AG20443 (cell line): ENCODE data around the gene LAIR2.

Experiments used
- DNase-seq: peaks from one replicate; pipeline ENCODE4 v3.0.0; 2012; ENCODE audit warnings: low spot score, mixed read lengths

The LAIR2 gene

GRCh38 chr19:54502518-54503048, at the start of gene LAIR2:
LAIR2 (plus strand) TSS chr19:54502831; CDS start chr19:54502919, 88 bp downstream.
- DNase-seq: no peak

GRCh38 chr19:54453921-54454780, 48.5 kb upstream of the LAIR2 start:
- no peak for DNase-seq

- DNase-seq: no peak
These were observed 47.6 kb upstream of the LAIR2 start for GRCh38 chr19:54454781-54455675.

GRCh38 chr19:54455786-54456422, 46.7 kb upstream of the LAIR2 start:
- DNase-seq: no peak

DNA sequence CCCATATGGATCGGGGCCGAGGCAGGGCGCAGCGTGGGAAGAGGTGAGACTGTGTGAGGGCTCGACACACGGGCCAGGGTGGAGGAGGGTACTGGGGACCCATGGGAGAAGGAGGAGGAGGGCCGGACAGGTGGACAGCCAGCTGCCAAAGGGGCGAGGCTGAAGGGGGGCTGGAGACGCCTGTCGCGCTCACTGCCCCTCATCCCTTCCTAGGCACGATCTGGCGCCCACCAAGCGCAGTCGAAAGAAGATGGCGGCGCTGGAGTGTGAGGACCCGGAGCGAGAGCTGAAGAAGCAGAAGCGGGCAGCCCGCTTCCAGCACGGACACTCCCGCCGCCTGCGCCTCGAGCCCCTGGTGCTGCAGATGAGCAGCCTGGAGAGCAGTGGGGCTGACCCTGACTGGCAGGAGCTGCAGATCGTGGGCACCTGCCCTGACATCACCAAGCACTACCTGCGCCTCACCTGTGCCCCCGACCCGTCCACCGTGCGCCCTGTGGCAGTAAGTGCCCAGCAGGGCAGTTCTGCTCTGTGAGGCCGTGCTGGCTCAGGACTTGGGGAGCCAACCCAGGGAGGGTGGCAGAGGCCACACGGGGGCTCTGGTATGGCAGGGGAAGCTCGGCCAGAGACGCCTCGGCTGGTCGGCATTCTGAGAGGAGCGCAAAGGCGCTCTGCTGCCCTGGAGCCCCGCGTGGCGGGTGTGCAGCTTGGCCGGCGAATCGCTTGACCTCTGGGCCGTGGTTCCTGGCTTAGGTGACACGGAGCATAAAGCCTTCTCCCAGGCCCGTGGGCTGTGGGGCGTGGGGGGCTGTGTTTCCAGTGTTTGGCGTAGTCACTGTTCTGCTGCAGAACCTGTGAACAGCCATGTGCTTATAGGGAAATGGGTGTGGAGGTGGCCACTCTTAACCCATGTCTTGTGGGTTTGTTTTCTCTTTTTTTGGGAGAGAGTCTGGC, 45.9 kb upstream of the LAIR2 start:
- no peak for DNase-seq

DNA sequence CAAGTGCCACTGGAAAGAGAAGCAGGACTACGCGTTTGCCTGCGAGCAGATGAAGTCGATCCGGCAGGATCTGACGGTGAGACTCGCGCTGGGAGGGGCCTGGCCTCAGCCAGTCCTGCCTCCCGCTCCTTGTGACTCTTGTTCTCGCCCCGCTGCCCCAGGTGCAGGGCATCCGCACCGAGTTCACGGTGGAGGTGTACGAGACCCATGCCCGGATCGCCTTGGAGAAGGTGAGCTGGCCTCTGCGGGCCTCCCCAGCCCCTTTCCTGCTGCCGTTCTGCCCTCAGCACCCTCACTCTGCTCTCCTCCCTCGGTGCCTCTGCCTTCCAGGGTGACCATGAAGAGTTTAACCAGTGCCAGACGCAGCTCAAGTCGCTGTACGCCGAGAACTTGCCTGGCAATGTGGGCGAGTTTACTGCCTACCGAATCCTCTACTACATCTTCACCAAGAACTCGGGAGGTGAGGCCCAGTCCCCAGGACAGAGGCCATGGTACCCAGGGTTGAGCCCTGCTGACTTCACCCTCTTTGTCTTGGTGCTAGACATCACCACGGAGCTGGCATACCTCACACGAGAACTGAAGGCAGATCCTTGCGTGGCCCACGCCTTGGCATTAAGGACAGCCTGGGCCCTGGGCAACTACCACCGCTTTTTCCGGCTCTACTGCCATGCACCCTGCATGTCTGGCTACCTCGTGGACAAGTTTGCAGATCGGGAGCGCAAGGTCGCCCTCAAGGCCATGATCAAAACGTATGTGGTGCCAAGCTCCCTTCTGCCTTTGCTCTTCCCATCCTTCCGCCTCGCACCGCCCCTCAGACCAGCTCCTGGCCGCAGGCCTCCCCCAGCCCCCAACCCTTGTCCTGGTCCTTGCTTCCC, 44.6 kb upstream of the LAIR2 start:
- no peak for DNase-seq

GRCh38 chr19:54458648-54459281, 43.9 kb upstream of the LAIR2 start:
- DNase-seq: no peak

GRCh38 chr19:54459282-54460229, 43.1 kb upstream of the LAIR2 start:
- no peak for DNase-seq

GRCh38 chr19:54460230-54461005, 42.2 kb upstream of the LAIR2 start:
- no peak for DNase-seq

GRCh38 chr19:54461210-54461609, 41.4 kb upstream of the LAIR2 start:
- no peak for DNase-seq

DNA sequence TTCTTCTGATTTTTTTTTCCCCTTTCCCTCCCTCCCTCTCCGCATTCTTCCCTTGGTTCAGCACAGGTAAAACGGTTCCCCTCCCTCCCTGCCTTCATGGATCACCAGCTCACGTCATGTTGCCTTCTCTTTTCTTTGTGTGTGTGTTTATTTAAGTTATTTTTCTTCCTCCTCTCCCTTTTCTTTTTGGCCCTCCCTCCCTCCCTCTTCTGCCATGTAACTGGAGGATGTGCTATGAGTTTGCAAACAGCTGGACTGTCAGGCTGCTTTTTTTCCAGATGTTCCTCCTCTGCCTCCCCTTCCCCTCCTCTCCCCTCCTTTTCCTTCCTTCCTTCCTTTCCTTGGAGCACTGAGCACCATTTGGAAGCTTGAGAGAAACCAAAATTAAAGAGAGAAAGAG, 41.0 kb upstream of the LAIR2 start:
- DNase-seq: no peak

DNA sequence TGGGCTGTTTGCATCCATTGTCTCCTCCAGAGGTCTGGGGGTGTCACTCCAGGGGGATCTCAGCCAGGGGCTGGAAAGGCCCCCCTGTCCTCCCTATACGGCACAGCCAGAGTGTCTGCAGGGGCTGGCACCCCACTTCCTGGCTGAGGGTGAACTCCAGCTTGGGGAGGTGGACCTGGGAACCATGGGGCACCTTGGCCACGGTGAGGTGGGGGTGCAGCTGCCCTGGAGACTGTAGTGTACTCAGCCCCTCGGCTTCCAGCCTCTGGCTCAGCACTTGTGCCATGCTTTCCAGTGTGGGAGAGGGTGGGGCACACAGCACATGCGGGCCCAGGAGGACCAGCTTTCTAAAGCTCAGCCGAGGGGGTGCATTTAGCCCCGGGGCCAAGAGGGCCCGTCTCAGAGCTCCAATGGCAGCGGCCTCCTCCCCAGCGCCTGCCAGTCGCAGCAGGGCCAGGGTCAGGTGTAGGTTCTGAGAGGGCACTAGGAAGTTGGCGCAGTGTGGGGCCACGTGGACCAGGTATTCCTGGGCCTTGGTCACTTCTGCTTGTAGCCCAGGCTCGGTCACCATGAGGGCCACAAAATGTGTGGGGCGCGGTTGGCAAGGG, 40.5 kb upstream of the LAIR2 start:
- DNase-seq: no peak

DNA sequence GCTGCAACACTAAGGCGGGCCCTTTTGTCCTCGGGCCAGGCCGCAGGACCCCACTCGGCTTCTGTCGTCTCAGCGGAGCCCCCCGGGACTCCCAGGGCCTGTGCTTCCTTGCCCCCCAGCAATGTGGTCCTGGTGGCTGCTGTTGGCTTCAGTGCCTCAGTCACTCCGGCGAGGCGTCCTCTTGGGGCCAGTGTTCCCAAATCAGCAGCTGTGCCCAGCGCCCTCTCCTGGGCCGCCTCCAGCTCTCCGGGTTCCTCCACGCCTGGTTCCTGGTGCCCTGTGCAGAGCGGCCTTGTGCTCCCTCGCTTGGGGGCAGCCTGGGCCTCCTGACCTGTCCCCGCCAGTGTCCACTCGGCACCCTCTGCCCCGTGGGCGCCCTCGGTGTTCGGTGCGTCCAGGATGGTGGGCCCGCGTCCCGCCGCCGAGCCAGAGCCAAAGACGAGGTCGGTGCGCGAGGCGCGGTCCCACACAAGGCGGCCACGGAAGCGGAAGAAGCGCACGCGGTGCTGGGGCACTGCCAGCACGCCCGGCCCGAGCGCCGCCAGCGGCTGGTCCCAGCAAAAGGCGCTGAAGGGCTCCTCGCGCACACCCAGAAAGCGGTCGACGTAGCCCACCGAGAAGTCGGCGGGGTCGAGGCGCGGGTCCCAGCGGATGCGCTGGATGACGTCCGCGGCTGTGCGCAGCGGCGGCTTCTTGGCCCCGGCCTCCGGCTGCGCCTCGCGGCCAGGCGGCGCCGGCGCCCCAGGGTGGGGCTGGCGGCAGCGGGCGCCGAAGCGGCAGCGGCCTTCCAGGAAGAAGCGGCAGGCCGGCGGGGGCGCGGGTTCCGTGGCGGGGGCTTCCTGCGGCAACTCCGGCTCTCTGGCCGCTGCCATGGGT, 39.7 kb upstream of the LAIR2 start:
- DNase-seq: peak; percentile 63

GRCh38 chr19:54463531-54464043, 39.0 kb upstream of the LAIR2 start, which contains the start of gene LENG9:
LENG9 (minus strand) TSS chr19:54463778; CDS start chr19:54463526, 252 bp downstream.
- DNase-seq: peak; percentile 91

- DNase-seq: peak; percentile 39
These were observed 38.5 kb upstream of the LAIR2 start for GRCh38 chr19:54464044-54464629.
